Activated CD4-positive, alpha-beta T cell treated with anti-CD3 and anti-CD28 coated beads for 48 hours (primary cell): ENCODE measurements around the gene F11R.
"Not testable (repeated sequence)": the region's sequence is repeated elsewhere in the genome, so short reads cannot be mapped to it uniquely, and the experiment has no call there.

ENCODE experiments used
- DNase-seq: peaks from one replicate; pipeline ENCODE4 v3.0.0-alpha.2; 2020

The F11R gene

DNA sequence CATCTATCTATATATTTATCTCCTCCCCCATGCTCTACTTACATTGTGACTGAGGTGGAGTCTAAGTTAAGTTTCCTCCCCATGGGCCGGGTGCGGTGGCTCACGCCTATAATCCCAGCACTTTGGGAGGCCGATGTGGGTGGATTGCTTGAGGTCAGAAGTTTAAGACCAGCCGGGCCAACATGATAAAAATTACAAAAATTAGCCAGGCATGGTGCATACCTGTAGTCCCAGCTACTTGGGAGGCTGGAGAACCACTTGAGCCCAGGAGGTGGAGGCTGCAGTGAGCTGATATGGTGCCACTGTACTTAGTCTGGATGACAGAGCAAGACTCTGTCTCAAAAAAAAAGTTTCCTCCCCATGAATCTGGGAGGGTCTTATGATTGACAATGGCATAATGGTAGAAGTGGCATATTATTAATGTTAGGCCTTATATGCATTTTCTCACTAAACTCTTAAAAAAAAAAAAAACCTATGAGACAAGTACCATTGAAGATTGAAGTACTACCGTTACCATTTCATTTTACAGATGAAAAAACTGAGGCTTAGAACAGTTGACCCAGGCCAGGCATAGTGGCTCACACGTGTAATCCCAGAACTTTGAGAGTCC is 11.2 kb downstream of the F11R start:
- DNase-seq = no peak

DNA sequence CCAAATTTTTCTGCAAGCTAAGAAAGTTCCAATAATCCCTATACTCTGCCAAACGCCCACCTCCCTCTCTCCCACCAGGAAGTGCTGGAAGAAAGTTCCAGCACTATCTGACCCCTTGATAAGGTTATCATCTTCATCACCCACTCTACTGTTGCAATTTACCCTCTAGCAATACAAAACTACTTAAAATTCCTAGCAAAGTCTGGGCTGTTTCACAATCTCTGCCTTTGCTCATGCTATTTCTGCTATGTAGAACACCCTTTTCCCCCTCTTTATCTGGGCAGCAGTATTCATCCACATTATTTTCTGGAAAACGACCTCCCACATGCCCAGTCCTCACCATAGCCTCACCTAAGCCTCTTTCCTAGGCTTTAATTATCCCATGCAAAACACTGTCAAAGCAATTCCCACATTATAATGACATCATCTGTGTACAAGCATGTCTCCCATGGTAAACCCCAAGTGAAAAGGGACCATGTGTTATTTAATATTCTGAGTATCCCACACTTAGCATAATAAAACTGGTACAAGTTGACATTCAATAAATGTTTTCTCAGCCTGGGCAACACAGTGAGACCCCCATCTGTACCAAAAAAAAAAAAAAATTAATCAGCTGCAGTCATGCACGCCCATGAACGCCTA is 12.0 kb downstream of the F11R start:
- no peak for DNase-seq

DNA sequence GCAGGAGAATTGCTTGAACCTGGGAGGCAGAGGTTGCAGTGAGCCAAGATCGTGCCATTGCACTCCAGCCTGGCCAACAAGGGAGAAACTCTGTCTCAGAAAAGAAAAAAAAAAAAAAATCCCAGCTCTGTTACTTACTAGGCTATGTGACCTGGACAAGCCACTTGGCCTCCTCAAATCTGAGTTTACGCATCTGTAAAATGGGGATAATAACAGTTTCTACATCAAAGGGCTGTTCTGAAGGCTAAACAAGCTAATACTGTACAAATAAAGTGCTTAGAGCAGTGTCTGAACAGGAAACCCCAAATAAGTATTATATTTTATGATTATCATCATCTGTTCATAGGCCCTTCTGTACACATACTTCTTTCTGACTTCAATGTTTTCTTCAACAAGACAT is 13.6 kb downstream of the F11R start:
- DNase-seq = no peak

DNA sequence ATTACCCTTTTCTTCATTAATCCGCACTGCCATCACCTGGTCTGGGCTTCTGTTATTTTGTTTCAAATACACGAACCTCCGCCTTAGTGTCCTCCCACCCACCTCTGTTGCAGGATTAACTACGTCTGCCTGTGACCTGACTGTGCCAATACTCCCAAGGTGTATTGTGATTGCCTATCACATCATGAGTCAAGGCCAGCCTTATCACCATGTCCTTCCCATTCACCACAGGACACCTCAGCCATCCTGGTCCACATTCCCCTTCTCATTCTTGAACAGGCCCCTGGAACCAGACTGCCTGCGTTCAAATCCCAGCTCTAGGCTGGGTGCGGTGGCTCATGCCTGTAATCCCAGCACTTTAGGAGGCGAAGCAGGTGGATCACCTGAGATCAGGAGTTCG is 14.4 kb downstream of the F11R start:
- no peak for DNase-seq

DNA sequence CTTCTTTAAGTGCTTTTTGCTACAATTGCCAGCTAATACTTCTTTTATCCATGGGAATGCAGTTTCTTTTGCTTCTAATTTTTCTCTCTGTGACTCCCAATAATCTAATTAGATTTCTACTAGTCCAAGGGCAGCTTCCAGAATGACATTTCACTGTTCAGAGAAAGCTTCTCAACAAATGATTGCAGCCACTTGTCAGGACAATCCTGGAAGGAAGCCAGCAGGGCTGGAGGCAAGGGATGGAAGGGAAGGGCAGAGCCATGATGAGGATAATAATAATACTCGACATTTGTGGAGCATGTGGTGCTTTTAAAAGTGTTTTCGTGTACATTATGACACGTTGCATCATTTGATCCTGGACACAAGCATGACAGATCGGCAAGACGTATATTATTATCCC is 19.4 kb downstream of the F11R start:
- DNase-seq = no peak

DNA sequence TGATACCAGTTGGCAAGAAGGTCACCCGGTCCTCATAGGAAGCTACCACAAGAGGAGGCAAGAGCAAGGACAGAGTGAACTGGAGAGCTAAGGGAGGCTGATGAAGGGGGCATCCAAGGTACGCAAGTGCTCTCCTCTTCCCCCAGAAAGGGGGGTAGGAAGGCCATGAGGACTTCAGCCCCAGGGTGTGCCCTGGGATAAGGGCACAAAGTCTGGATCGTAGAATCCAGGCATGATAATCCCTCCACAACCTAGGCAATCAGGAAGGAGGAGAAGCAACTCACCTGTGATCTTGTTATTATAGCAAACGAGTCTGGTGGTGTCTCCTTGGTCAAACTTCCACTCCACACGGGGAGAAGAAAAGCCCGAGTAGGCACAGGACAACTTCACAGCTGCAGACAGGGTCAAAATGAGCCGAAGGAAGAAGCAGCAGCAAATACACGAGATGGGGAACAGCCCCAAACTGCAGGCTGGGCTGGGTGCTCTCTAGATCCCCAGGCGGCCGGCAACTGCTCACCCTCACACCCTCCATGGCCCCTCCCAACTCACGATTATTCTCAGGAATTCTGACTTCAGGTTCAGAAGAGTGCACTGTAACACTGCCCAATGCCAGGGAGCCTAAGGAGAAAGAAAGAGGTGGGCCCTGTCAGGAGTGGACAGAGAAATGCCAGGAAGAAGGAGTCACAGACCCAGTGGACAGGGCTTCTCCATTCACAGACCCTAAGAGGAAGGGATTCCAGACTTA is 20.0 kb downstream of the F11R start:
- no peak for DNase-seq

DNA sequence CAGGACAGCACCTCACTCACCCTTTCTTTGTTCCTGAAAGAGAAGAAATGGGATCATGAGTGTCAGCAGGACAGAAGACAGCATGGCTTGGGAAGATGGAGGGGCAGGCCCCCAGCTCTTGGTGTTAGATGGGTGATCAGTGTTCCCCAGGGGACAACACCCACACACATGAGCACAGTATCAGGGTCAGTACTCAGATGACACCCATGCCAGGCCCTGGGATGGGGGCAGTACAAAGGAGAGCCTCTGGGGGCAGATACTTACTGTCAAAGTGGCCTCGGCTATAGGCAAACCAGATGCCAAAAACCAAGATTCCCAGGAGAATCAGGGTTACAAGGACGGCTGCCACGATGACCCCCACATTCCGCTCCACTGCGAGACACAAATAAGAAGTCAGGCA is 21.6 kb downstream of the F11R start:
- DNase-seq = no peak

DNA sequence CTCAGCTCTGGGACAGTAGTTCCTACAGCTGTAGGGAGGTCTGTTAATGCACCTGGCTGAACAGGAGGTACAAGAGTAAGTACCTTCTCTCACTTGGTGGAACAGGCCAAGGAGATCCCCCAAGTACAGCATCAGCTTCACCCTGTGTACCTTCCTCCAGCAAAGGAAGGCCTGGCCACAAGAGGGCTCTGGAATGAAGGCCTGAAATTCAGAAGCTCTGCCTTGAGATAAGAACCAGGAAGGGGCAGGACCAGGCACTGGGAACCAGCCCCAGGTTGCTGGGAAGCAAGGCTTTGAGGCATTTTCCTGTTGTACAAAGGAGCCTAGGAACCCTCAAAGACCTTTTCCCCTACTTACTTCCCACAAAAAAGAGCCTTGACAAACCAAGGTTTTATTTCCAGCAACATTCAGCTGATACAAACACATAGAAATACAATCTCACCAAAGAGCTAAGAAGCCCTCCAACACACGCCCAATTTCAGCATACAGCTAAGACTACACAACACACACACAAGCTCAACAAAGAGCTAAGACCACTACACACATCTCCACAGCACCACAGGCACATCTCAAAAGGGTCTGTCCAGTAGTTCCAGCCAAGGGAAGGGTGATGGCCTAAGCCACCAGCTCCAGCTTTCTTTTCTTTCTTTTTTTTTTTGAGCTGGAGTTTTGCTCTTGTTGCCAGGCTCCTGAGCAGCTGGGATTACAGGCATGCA is 23.5 kb downstream of the F11R start:
- DNase-seq = peak; percentile 62

DNA sequence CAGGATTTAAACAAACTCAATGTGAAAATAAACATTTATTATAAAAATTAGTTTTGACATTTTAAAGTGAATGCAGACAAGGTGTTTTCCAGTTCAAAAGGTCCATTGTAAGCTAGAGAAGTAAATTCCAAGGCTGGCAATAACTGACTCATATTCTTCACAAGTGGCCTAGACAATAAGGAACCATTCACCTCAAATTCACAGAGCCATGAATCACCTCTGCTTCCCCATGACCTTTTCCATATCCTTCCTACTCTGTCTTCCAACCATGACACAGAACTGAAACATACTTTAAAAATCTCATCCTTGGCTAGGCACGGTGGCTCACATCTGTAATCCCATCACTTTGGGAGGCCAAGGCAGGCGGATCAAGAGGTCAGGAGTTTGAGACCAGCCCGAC is 24.8 kb downstream of the F11R start:
- DNase-seq = no peak

DNA sequence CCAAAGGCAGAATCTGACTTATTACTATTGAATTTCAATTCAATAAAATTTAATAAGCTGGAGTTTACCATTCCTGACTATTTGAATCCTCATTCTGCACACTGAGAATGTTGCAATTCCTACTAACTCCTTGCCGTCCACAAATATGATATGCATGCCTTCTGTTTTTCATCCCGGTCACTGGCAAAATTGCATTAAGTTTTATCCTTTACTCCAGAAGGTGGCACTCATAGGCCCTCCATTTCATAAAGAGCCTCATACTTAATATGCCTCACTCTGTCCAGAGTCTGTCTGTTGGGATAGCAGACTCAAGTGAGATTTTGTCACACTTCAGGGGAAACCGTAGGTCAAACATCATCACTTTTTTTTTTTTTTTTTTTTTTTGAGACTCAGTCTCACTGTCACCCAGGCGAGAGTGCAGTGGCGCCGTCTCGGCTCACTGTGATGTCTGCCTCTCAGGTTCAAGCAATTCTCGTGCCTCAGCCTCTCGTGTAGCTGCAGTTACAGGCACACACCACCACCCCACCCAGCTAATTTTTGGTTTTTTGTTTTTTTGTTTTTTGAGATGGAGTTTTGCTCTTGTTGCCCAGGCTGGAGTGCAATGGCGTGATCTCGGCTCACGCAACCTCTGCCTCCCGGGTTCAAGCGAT is 27.3 kb downstream of the F11R start:
- no peak for DNase-seq

DNA sequence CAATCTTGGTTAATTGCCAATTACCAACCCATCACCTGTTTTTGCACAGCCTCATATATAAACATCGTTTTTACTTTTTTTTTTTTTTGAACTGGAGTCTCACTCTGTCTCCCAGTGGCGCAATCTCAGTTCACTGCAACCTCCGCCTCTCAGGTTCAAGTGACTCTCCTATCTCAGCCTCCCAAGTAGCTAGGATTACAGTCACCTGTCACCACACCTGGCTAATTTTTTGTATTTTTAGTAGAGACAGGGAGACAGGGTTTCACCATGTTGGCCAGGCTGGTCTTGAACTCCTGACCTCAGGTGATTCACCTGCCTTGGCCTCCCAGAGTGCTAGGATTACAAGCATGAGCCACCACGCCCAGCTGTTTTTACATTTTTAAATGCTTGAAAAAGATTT is 28.9 kb downstream of the F11R start:
- DNase-seq = not testable (repeated sequence)

DNA sequence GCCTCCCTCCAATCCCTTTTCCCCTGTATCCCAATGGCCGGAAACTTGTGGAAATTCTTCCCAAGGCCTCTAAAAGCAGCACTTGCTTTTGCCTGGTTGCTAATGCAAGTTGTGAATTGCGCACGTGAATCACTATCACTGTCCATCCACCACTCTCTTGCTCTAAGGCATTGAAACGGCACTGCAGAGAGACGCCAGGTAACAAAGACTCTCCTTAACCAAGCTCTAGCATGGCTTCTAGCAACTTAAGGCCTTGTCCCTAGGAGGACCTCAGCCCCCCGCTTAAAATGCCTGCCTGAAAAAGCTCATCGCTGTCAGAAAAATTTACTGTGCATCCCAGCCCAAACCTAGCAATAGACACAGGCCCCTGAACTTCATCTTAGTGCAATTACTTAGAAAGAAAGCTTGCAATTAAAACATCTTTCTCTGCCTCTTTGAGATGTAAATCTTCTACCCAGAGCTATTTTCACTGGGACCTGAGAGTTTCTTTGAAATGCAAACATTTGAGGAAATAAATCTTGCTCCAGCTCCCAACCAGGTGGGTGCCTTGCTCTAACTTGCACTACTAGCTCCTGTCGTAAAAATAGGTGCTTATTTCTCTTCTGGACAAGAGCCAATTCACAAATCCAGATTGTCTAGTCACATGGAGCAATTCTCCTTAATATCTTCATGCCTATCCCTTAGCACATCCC is 33.4 kb downstream of the F11R start:
- no peak for DNase-seq

DNA sequence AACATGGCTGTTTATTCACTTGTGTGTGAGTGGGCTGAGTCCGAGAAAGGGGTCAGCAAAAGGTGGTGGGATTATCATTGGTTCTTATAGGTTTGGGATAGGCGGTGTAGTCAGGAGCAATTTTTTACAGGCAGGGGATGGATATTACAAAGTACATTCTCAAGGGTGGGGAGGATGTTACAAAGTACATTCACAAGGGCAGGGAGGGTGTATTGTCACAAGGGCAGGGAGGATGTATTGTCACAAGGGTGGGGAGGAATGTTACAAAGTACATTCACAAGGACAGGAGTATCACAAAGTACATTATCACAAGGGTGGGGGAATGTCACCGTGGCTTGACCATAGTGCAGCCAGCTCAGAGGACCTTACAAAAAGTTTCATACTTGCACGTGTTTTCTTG is 35.2 kb downstream of the F11R start:
- DNase-seq = no peak

DNA sequence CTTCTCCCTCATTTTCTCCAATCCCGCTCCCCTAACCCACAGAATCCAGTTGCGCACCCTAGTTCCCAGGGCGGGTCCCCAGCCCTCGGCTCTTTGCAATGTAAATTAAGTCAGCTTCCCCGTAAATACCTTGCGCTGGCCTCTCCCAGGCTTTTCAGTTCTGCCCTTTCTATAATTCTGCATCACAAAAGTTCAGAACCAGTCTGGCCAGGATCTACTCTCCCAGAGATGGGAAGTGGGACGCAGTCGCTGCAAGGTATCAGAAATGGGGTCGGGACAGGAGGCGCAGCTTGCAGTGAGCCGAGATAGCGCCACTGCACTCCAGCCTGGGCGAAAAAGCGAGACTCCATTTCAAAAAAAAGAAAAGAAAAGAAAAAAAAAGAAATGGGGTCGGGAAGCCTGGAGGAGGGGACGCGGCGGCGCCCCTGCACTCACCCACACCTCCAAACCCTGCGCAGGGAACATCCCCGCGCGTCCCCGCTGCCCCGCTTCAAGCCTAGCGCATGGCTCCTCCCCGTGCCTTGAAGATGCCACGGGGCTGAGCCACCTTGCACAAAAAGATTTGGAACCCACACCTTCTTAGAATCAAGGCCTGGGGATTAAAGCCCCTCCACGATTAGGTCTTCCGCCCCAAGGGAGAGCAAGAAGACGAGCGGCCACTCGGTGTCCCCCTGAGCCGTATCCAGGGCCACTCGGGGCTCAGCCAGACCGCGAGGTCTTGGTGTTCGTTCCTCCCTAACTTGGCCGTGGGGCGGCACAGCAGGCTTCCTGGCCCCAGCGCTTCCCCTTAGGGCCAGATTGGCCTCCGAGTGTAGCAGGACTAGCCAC is 39.2 kb downstream of the F11R start:
- peak; percentile 15 for DNase-seq

DNA sequence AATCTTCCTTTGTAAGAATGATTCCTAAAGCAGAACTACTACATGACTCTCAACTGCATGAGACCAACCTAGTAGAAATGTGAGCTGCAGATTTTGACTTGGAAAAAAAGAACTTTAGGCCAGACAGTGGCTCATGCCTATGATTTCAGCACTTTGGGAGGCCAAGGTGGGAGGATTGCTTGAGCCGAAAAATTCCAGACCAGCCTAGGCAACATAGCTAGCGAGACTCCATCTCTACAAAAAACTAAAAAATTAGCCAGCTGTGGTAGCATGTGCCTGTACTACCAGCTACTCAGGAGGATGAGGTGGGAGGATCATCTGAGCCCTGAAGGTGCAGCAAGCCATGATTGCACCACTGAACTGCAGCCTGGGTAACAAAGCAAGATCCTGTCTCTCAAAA is 41.7 kb downstream of the F11R start:
- DNase-seq = no peak

DNA sequence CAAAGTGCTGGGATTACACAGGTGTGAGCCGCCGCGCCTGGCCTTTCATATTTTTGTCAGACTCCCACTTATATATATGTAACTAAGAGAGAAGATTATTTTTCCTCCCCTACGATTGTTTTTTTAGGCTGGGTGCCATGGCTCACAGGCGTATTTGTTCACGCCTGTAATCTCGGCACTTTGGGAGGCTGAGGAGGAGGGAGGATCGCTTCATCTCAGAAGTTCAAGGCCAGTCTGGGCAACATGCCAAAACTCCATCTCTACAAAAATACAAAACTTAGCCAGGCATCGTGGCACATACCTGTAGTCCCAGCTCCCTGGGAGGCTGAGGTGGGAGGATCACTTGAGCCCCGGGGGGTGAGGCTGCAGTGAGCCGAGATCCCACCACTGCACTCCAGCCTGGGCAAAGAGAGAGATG is 42.4 kb downstream of the F11R start:
- no peak for DNase-seq

DNA sequence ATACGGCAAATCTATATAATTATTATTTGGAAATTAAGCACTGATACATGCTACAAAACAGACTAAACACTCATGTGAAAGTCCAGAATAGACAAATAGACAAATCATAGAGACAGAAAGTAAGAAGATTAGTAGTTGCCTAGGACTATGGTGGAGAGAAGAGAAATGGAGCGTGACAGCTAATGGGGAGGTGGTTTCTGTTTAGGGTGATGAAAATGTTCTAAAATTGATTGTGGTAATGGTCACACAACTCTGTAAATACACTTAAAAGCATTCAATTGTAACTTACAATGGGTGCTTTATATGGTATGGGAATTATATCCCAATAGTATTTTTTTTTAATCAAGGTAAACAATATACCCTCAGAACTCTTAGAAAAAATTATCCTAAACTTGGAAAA is 45.9 kb downstream of the F11R start:
- no peak for DNase-seq

DNA sequence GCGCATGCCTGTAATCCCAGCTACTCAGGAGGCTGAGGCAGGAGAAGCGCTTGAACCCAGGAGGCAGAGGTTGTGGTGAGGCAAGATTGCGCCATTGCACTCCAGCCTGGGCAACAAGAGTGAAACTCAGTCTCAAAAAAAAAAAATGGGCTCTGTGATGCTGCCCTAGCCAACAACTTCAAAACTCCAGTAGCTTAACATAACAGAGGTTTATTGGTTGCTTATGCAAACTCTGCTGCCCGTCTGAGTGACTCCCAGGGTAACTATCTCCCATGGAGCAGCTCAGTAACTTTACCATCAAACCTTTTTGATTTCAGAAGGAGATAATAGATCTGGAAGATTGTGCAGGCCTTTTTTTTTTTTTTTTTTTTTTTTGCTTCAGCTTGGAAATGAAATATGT is 47.5 kb downstream of the F11R start:
- no peak for DNase-seq

DNA sequence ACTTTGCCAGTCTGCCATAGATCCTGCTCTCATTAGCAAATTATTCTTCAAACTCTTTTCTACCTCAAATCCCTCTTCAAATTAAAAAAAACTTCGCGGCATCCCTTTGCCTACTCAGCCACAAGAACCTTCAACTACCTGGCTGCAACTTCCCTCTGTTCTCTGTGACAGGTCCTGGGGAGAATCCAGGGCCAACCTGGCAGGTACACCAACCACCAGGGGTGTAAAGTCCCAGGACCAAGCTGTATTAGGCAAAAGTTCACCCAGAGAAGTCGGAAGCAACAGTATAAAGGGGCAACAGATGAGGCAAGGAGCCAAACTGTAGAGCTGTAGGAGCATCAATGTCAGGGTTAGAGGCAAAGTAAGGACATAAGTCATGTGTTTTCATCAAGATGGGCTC is 48.0 kb downstream of the F11R start:
- no peak for DNase-seq

DNA sequence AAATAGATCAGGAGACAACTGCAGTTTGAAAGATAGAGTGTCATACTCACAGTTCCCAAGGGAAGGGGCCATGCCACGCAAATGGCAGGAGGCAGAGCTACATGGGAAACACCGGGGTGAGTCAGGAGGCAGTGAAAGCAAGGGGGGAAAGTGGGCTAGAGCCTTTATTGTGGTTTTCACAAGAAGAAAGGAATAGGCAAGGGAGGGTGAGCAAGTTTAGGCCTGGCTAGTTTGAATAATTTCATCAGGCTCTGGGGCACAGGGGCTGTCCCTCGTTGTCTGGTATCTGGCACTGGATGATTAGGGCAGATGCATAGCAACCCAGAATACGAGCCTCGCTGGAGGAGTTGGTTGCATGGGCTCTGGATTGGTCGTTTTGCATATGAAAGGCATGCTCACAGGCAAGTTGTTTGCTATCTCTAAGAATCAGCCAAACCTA is 49.3 kb downstream of the F11R start:
- DNase-seq = peak; percentile 71

DNA sequence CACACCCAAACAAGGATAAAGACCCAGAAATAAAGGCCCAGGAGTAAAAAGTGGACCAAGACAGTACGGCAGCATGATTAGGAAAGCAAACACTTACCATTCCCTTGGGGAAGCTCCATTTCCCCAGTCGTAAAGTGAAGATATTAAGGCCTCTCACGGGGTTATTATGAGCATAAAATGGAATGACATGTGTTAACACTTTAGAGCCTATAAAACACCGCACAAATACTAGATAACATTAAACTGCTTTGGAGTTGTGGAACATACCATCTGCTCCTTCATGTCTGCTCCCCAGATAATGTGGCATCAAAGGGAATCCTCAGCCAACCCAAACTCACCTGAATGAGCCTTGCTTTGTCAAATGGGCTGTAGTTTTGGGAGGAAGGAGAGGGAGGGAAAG is 57.4 kb downstream of the F11R start:
- no peak for DNase-seq

DNA sequence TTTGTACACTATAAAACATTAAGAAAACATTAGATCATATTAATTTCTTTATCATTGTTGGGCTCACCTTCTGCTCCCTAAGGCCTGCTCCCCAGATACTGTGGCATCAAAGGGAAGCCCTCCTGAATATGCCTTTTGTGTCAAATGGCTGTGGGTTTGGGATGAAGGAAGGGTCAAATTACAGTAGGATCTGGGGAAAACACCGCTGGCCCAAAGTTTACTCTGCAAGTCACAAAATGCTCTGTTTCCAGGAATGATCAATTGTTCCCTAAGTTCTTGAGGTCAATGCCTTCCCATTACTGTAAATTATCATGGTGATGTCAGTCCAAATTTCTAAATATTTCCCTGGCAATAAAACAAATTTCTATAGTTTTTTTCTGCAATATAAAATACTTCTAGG is 59.5 kb downstream of the F11R start:
- DNase-seq = no peak
